HG02642 (cell line): ENCODE data around the gene BANP.
A peak's percentile ranks its signal among the peaks of the same experiment; 100 is the strongest.
"Not testable (repeated sequence)": the region's sequence is repeated elsewhere in the genome, so short reads cannot be mapped to it uniquely, and the experiment has no call there.

ENCODE experiments used
- ATAC-seq: cut with Tn5 transposase; IDR thresholded peaks from one replicate; pipeline ENCODE4 v1.9.1; 2021; ENCODE audit warnings: mild to moderate bottlenecking; ENCODE audit not compliant: unreplicated experiment, poor library complexity

The BANP gene

DNA sequence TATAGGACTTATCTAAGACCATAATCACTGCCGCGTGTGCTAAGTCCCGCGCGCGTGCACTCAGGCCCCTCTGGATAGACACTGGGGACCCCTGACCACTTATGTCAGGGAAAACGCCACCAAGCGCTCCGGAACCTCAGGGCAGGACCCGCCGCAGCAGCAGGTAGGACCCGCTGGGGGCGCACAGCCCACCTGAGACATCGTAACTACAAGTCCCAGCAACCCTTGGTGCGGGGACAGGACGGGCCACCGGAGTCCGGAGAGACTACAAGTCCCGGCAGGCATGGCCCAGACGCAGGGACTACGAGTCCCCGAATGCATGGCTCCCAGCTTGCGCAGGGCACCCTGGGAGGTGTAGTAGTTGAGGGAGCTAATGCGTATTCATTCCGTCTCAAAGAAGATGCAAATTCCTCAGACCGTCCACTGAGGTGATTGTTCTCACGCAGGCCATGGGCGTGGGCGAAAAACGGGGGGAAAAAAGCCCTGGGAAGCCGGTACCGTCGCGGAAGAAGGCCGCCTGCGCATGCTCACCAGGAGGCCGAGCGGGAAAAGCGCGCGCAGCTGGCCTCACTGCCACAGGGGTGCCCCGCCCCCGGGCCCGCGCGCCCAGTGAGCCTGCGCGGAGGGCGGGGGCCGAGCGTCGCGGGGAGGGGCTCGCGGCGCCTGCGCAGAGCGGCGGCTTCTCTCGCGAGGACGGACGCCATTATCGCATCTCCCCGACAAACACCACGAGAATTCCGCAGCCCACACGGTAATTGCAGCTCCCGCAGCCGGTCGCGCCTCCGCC lies at the start of gene BANP:
Gene BANP, plus strand, starts transcription at position 670 of the 787 bp plus-strand sequence. CDS start 23,682 bp downstream, outside the sequence.
- ATAC-seq = peak; percentile 83

- not testable (repeated sequence) for ATAC-seq
Observed at GRCh38 chr16:87904963-87905362, 46.3 kb upstream of the BANP start.

DNA sequence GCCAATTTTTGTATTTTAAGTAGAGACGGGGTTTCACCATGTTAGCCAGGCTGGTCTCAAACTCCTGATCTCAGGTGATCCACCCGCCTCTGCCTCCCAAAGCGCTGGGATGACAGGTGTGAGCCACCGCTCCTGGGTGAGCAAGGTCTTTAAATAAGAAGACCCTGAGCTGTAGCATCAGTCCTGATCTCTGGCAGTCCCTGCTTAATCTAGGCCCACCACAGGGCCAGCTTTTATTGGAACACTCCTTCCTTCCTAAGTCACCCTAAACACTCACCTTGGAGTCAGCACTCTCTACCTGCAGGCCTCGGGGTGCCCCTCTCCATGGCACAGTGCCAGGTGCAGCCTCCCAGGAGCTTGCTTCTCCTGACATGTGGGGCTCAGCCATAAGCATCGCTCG lies 45.7 kb upstream of the BANP start:
- not testable (repeated sequence) for ATAC-seq

GRCh38 chr16:87908101-87908500 lies 43.1 kb upstream of the BANP start:
- ATAC-seq = not testable (repeated sequence)

- ATAC-seq = peak; percentile 67
Observed at GRCh38 chr16:87909203-87909935, 41.9 kb upstream of the BANP start.

GRCh38 chr16:87911106-87911763 lies 40.0 kb upstream of the BANP start:
- not testable (repeated sequence) for ATAC-seq

DNA sequence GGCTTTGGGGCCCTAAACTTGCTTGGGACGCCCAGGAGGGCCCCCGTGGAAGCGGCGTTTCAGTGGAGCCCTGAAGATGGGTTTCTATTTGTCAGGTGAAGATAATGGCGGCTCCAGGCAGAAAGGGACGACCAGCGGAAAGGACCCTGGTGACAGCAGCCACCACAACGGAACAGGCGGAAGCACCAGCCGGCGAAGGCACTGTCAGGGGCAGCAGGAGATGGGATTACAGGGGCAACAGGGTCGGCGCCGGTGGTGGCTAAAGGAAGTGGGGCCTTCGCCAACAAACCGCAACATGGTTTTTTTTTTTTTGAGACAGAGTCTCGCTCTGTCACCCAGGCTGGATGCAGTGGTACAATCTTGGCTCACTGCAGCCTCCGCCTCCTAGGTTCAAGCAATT lies 38.5 kb upstream of the BANP start:
- not testable (repeated sequence) for ATAC-seq

- not testable (repeated sequence) for ATAC-seq
Observed at GRCh38 chr16:87914021-87914725, 37.1 kb upstream of the BANP start.

DNA sequence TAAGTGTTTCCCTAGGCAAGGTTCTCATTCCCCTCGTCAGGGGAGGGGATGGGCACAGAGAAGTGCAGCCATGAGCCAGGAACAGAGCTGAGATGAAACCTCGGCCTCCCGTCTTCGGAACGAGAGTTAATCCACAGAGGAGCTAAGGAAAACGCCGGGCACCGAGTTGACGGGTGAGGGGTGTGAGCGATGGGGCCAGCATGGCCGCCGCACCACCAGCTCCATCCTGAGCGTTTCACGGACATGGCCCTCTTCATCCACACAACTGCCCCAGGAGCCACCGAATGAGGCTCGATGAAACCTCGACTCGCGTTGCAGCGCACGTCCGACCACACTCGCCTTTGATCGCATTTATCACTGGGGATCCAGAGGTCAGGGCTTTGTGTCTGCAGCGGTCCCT lies 36.4 kb upstream of the BANP start:
- ATAC-seq = no peak

- ATAC-seq = no peak
Observed at GRCh38 chr16:87917503-87917902, 33.7 kb upstream of the BANP start.

DNA sequence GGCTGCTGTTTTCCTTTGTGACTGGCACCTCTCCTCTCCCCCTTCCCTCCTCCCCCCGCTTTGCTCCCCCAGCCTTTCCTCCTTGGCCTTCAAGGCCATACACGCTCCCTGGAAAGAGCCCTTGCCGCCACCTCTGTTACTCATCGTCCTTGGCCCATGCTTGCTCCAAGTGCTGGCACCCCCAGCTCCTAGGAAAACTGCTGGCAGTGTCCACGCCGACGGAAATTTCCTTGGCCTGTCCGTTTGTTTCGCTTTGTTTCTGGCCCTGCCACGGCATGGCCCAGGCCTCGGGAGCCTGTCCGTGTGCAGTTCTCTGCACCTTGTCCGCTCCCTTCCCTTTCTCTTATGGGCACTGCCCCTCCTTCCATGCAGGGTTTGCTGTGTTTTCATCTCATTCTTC lies 32.9 kb upstream of the BANP start:
- no peak for ATAC-seq

- no peak for ATAC-seq
Observed at GRCh38 chr16:87918866-87919680, 32.2 kb upstream of the BANP start.

DNA sequence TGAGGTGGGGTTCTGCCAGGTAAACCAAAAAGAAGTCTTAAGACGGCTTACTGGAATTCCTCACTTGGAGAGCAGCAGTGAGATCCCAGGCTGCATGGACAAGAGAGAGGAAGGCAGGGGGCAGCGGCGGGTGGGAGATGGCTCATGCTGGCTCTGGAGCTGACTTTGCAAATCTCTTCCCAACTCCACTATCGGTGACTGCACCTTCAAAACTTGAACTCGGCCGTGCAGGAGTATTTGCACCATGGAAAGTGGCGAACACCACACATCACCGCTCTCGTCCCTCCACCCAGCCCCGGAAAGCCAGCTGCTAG lies 31.6 kb upstream of the BANP start:
- ATAC-seq = no peak

DNA sequence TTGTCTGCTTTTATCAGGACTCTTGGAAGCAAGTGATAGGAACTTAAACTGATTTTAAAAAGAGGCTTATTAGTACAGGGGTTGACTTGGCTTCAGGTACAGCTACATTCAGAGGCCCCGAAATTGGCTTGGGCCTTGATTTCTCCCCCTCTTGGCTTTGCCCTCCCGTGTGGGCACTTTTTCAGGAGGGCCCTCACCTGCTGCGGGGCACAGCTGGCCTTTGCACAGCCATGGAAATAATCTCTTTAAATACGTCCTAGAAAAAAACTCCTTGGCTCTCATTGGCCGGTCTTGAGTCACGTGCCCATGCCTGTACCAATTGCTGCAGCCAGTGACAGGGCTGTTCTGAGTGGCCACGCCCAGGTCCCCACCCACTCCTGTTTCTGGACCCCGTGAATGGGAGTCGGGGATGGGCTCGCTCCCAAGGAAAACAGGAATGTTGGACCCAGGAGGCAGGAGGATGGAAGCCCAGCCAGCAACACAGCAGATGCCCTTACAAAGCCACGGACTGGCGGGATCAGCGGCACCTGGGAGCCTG lies 29.9 kb upstream of the BANP start:
- ATAC-seq = no peak

DNA sequence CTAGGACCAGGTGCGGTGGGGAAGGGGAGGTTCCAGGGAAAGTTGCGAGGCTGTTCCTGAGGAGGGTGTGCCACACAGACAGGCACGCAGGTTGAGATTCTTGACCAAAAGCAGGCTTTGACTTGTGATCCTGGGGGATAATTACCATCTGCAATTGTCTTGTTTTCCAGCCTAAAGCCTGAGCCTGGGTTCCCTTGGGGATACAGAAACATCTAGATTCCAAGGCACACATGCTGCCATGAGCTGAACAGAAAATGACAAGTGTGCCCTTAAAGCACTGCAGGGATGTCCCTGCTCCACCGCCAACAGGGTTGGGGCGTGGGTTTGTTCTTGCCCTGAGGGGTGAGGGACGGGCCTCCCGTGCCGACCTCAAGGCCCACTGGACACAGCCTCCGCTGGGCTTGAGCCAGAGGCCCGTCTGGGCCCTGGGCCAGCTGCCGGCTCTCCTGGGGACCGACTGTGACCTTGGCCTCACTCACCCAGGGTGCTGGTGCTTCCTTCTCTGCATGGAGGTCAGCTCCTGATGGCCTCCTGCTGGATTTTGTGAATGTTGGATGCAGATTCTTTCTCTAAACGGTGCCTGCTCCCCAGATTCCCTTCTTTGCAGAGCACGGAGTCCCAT lies 28.9 kb upstream of the BANP start:
- ATAC-seq = no peak

DNA sequence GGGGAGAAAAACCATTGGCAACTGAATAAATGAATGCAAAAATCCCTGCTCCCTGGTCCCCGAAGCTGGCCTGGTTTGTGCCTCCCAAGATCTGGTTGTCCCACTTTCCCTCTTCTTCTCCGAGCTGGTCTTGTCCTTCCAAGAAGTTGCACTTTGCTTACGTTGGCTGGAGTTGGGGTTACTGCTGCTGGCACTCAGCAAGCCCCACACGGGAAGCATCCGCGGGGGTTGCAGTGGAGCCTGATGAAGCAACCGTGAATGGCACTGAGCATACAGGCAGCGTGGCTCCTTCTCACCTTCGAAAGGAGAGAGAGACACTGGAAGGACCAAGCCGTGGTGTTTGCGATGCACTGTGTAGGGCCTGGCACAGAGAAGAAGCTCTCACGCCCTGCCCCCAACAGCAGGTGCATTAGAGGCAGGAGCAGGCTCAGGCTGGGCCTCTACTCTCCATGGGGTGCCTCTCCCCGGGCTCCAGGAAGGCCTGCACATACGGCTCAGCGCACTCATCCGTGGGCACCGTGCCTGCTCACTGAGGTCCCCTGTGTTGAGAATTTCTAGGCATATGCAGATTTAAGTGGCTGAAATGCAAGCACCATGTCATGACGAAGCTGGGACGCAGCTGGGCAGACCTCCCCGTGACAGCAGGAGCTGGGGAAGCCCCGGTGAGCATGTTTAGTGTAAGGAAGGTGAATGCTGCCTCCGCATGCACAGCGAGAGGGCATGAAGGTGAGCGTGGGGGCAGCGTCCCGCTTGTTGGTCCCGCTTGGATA lies 27.0 kb upstream of the BANP start:
- peak; percentile 79 for ATAC-seq

- no peak for ATAC-seq
Observed at GRCh38 chr16:87924811-87925670, 26.2 kb upstream of the BANP start.
